Endothelial cell of umbilical vein (primary cell): ENCODE measurements around the gene CXCL16. TPM values are rescaled to one million over a fixed set of nuclear protein-coding genes. Genes with fewer than 3 reads are reported as not detected.

ENCODE experiments used
- polyA plus RNA-seq, 4 experiments: library from polyadenylated mRNA; depleted of rRNA in 3 of 4; stranded (reverse) in 3 of 4; unstranded in 1 of 4; fragments of >200 nt; gene quantifications; 2 replicates each; pipeline versions ENCODE4 v1.2.1 to v1.2.3, GENCODE V29; 2011 to 2012; ENCODE audit warnings: missing spikeins in 1 of 4
- total RNA-seq: library from RNA; stranded (reverse); gene quantifications from 2 replicates; pipeline ENCODE4 v1.2.3, GENCODE V29; 2021

CXCL16 gene
- total and polyA plus RNA-seq, 2 donors (not counting 3 experiments of a cell fraction or from before 2014, with no cell fraction given): 4.8 to 6.1 TPM

Other genes starting within 250 kb of the CXCL16 start
- gene SPNS2, start 241.0 kb downstream of the CXCL16 start, total RNA-seq: 56.6 and 77.3 TPM in 2 replicates
- gene SPNS2, start 241.0 kb downstream of the CXCL16 start, polyA plus RNA-seq: 70.2 and 77.3 TPM in 2 replicates
- 78.1 and 79.2 TPM in 2 replicates for gene MYBBP1A, start 184.5 kb downstream of the CXCL16 start, total RNA-seq
- gene MYBBP1A, start 184.5 kb downstream of the CXCL16 start, polyA plus RNA-seq: 26.8 and 29.3 TPM in 2 replicates
- not detected in 2 replicates for gene GGT6, start 179.4 kb downstream of the CXCL16 start, total RNA-seq
- not detected in 2 replicates for gene GGT6, start 179.4 kb downstream of the CXCL16 start, polyA plus RNA-seq
- gene SMTNL2, start 155.4 kb downstream of the CXCL16 start, total RNA-seq: not detected in 2 replicates
- not detected in 2 replicates for gene SMTNL2, start 155.4 kb downstream of the CXCL16 start, polyA plus RNA-seq
- gene ALOX15, start 98.2 kb downstream of the CXCL16 start, total RNA-seq: not detected in 2 replicates
- not detected in 2 replicates for gene ALOX15, start 98.2 kb downstream of the CXCL16 start, polyA plus RNA-seq
- 58.5 and 63.9 TPM in 2 replicates for gene PELP1, start 35.8 kb downstream of the CXCL16 start, total RNA-seq
- 26.8 and 41.2 TPM in 2 replicates for gene PELP1, start 35.8 kb downstream of the CXCL16 start, polyA plus RNA-seq
- gene ARRB2, start 29.3 kb downstream of the CXCL16 start, total RNA-seq: 21.3 and 25.2 TPM in 2 replicates
- 18.6 and 19.1 TPM in 2 replicates for gene ARRB2, start 29.3 kb downstream of the CXCL16 start, polyA plus RNA-seq
- gene MED11, start 8.5 kb downstream of the CXCL16 start, total RNA-seq: 11.7 and 12.9 TPM in 2 replicates
- gene MED11, start 8.5 kb downstream of the CXCL16 start, polyA plus RNA-seq: 21.2 and 23.8 TPM in 2 replicates
- 0.44 TPM in 1 of 2 replicates, not detected in the other for gene ZMYND15, start 95 bp downstream of the CXCL16 start, total RNA-seq
- gene ZMYND15, start 95 bp downstream of the CXCL16 start, polyA plus RNA-seq: 0.12 and 0.18 TPM in 2 replicates
- gene TM4SF5, start 32.0 kb upstream of the CXCL16 start, total RNA-seq: not detected in 2 replicates
- not detected in 2 replicates for gene TM4SF5, start 32.0 kb upstream of the CXCL16 start, polyA plus RNA-seq
- not detected in 2 replicates for gene VMO1, start 46.4 kb upstream of the CXCL16 start, total RNA-seq
- 0.23 and 0.27 TPM in 2 replicates for gene VMO1, start 46.4 kb upstream of the CXCL16 start, polyA plus RNA-seq
- gene GLTPD2, start 49.0 kb upstream of the CXCL16 start, total RNA-seq: not detected in 2 replicates
- not detected in 2 replicates for gene GLTPD2, start 49.0 kb upstream of the CXCL16 start, polyA plus RNA-seq
- 203 and 214 TPM in 2 replicates for gene PSMB6, start 56.2 kb upstream of the CXCL16 start, total RNA-seq
- gene PSMB6, start 56.2 kb upstream of the CXCL16 start, polyA plus RNA-seq: 598 and 599 TPM in 2 replicates
- 52.3 and 58.7 TPM in 2 replicates for gene PLD2, start 67.2 kb upstream of the CXCL16 start, total RNA-seq
- 53.6 and 54.7 TPM in 2 replicates for gene PLD2, start 67.2 kb upstream of the CXCL16 start, polyA plus RNA-seq
- gene MINK1, start 93.4 kb upstream of the CXCL16 start, total RNA-seq: 87.5 and 89.4 TPM in 2 replicates
- gene MINK1, start 93.4 kb upstream of the CXCL16 start, polyA plus RNA-seq: 46.8 and 53.6 TPM in 2 replicates
- 1.0 and 1.5 TPM in 2 replicates for gene C17orf107, start 159.6 kb upstream of the CXCL16 start, total RNA-seq
- 0.68 and 0.86 TPM in 2 replicates for gene C17orf107, start 159.6 kb upstream of the CXCL16 start, polyA plus RNA-seq
- gene CHRNE, start 163.2 kb upstream of the CXCL16 start, total RNA-seq: 0.76 and 0.84 TPM in 2 replicates
- 1.1 and 1.3 TPM in 2 replicates for gene CHRNE, start 163.2 kb upstream of the CXCL16 start, polyA plus RNA-seq
- gene GP1BA, start 192.3 kb upstream of the CXCL16 start, total RNA-seq: not detected in 2 replicates
- gene GP1BA, start 192.3 kb upstream of the CXCL16 start, polyA plus RNA-seq: not detected in 2 replicates
- 50.2 and 58.2 TPM in 2 replicates for gene SLC25A11, start 200.1 kb upstream of the CXCL16 start, total RNA-seq
- 95.2 and 110 TPM in 2 replicates for gene SLC25A11, start 200.1 kb upstream of the CXCL16 start, polyA plus RNA-seq
- 60.2 and 61.0 TPM in 2 replicates for gene RNF167, start 200.3 kb upstream of the CXCL16 start, total RNA-seq
- gene RNF167, start 200.3 kb upstream of the CXCL16 start, polyA plus RNA-seq: 87.6 and 121 TPM in 2 replicates
- gene PFN1, start 208.6 kb upstream of the CXCL16 start, total RNA-seq: 1,167 and 1,191 TPM in 2 replicates
- gene PFN1, start 208.6 kb upstream of the CXCL16 start, polyA plus RNA-seq: 1,577 and 1,770 TPM in 2 replicates
- 5.1 and 5.5 TPM in 2 replicates for gene ENO3, start 211.2 kb upstream of the CXCL16 start, total RNA-seq
- gene ENO3, start 211.2 kb upstream of the CXCL16 start, polyA plus RNA-seq: 5.9 and 6.5 TPM in 2 replicates
- gene SPAG7, start 227.9 kb upstream of the CXCL16 start, total RNA-seq: 65.1 and 75.2 TPM in 2 replicates
- 58.4 and 68.6 TPM in 2 replicates for gene SPAG7, start 227.9 kb upstream of the CXCL16 start, polyA plus RNA-seq
- 51.0 and 56.7 TPM in 2 replicates for gene CAMTA2, start 247.7 kb upstream of the CXCL16 start, total RNA-seq
- gene CAMTA2, start 247.7 kb upstream of the CXCL16 start, polyA plus RNA-seq: 33.8 and 47.2 TPM in 2 replicates